ENCODE data around the gene TRAPPC3.

Gene TRAPPC3

GRCh38 chr1:36115931-36116330, 33.4 kb downstream of the TRAPPC3 start:
- H3K27me3 ChIP-seq (ENCODE audit: control insufficient read depth, insufficient read depth, low read length) = no peaks in the 10 kb centered on the region
- H3K4me3 ChIP-seq (ENCODE audit: low read length) = no peak overlapping the region
- no peaks in the 10 kb centered on the region for H3K36me3 ChIP-seq (ENCODE audit: control insufficient read depth, insufficient read depth, low read length)
- no peak overlapping the region for H3K9ac ChIP-seq (ENCODE audit: low read length)
- peaks cover 11% of the 10 kb centered on the region for H3K4me1 ChIP-seq (ENCODE audit: control insufficient read depth, insufficient read depth, low read length)
- H3K9me3 ChIP-seq (ENCODE audit: control insufficient read depth, low read length) = no peaks in the 10 kb centered on the region

GRCh38 chr1:36115200-36115669, 34.1 kb downstream of the TRAPPC3 start:
- Histone ChIP-seq H3K4me3 (ENCODE audit: low read length) (no peak overlapping the region), H3K9me3 (ENCODE audit: control insufficient read depth, low read length) (no peaks in the 10 kb centered on the region), H3K27me3 (ENCODE audit: control insufficient read depth, insufficient read depth, low read length) (no peaks in the 10 kb centered on the region), H3K36me3 (ENCODE audit: control insufficient read depth, insufficient read depth, low read length) (no peaks in the 10 kb centered on the region), H3K4me1 (ENCODE audit: control insufficient read depth, insufficient read depth, low read length) (peaks cover 11% of the 10 kb centered on the region), H3K9ac (ENCODE audit: low read length) (peak overlapping the region; percentile 53)

GRCh38 chr1:36114371-36114770, 34.9 kb downstream of the TRAPPC3 start:
- Histone ChIP-seq H3K27me3 (ENCODE audit: control insufficient read depth, insufficient read depth, low read length) (no peaks in the 10 kb centered on the region), H3K4me1 (ENCODE audit: control insufficient read depth, insufficient read depth, low read length) (peaks cover 11% of the 10 kb centered on the region), H3K36me3 (ENCODE audit: control insufficient read depth, insufficient read depth, low read length) (no peaks in the 10 kb centered on the region), H3K9ac (ENCODE audit: low read length) (no peak overlapping the region), H3K9me3 (ENCODE audit: control insufficient read depth, low read length) (no peaks in the 10 kb centered on the region), H3K4me3 (ENCODE audit: low read length) (no peak overlapping the region)

GRCh38 chr1:36112823-36113222, 36.5 kb downstream of the TRAPPC3 start:
- no peaks in the 10 kb centered on the region for H3K36me3 ChIP-seq (ENCODE audit: control insufficient read depth, insufficient read depth, low read length)
- peaks cover 11% of the 10 kb centered on the region for H3K4me1 ChIP-seq (ENCODE audit: control insufficient read depth, insufficient read depth, low read length)
- no peak overlapping the region for H3K9ac ChIP-seq (ENCODE audit: low read length)
- no peak overlapping the region for H3K4me3 ChIP-seq (ENCODE audit: low read length)
- H3K9me3 ChIP-seq (ENCODE audit: control insufficient read depth, low read length) = no peaks in the 10 kb centered on the region
- no peaks in the 10 kb centered on the region for H3K27me3 ChIP-seq (ENCODE audit: control insufficient read depth, insufficient read depth, low read length)

GRCh38 chr1:36111151-36111550, 38.1 kb downstream of the TRAPPC3 start:
- Histone ChIP-seq H3K27me3 (ENCODE audit: control insufficient read depth, insufficient read depth, low read length) (no peaks in the 10 kb centered on the region), H3K36me3 (ENCODE audit: control insufficient read depth, insufficient read depth, low read length) (no peaks in the 10 kb centered on the region), H3K4me1 (ENCODE audit: control insufficient read depth, insufficient read depth, low read length) (peaks cover 11% of the 10 kb centered on the region), H3K9me3 (ENCODE audit: control insufficient read depth, low read length) (no peaks in the 10 kb centered on the region), H3K9ac (ENCODE audit: low read length) (no peak overlapping the region), H3K4me3 (ENCODE audit: low read length) (no peak overlapping the region)

GRCh38 chr1:36109041-36109679, 40.1 kb downstream of the TRAPPC3 start:
- Histone ChIP-seq H3K36me3 (ENCODE audit: control insufficient read depth, insufficient read depth, low read length) (no peaks in the 10 kb centered on the region), H3K9ac (ENCODE audit: low read length) (no peak overlapping the region), H3K4me1 (ENCODE audit: control insufficient read depth, insufficient read depth, low read length) (no peaks in the 10 kb centered on the region), H3K9me3 (ENCODE audit: control insufficient read depth, low read length) (no peaks in the 10 kb centered on the region), H3K27me3 (ENCODE audit: control insufficient read depth, insufficient read depth, low read length) (no peaks in the 10 kb centered on the region), H3K4me3 (ENCODE audit: low read length) (no peak overlapping the region)

GRCh38 chr1:36108314-36108713, 41.0 kb downstream of the TRAPPC3 start:
- Histone ChIP-seq H3K27me3 (ENCODE audit: control insufficient read depth, insufficient read depth, low read length) (no peaks in the 10 kb centered on the region), H3K9me3 (ENCODE audit: control insufficient read depth, low read length) (no peaks in the 10 kb centered on the region), H3K36me3 (ENCODE audit: control insufficient read depth, insufficient read depth, low read length) (no peaks in the 10 kb centered on the region), H3K4me3 (ENCODE audit: low read length) (no peak overlapping the region), H3K4me1 (ENCODE audit: control insufficient read depth, insufficient read depth, low read length) (no peaks in the 10 kb centered on the region), H3K9ac (ENCODE audit: low read length) (no peak overlapping the region)

GRCh38 chr1:36107394-36107793, 41.9 kb downstream of the TRAPPC3 start:
- Histone ChIP-seq H3K4me3 (ENCODE audit: low read length) (no peak overlapping the region), H3K9me3 (ENCODE audit: control insufficient read depth, low read length) (no peaks in the 10 kb centered on the region), H3K9ac (ENCODE audit: low read length) (no peak overlapping the region), H3K36me3 (ENCODE audit: control insufficient read depth, insufficient read depth, low read length) (no peaks in the 10 kb centered on the region), H3K4me1 (ENCODE audit: control insufficient read depth, insufficient read depth, low read length) (no peaks in the 10 kb centered on the region), H3K27me3 (ENCODE audit: control insufficient read depth, insufficient read depth, low read length) (no peaks in the 10 kb centered on the region)

GRCh38 chr1:36106269-36106668, 43.0 kb downstream of the TRAPPC3 start:
- Histone ChIP-seq H3K9ac (ENCODE audit: low read length) (no peak overlapping the region), H3K4me3 (ENCODE audit: low read length) (no peak overlapping the region), H3K36me3 (ENCODE audit: control insufficient read depth, insufficient read depth, low read length) (no peaks in the 10 kb centered on the region), H3K9me3 (ENCODE audit: control insufficient read depth, low read length) (no peaks in the 10 kb centered on the region), H3K27me3 (ENCODE audit: control insufficient read depth, insufficient read depth, low read length) (no peaks in the 10 kb centered on the region), H3K4me1 (ENCODE audit: control insufficient read depth, insufficient read depth, low read length) (no peaks in the 10 kb centered on the region)

- Histone ChIP-seq H3K9ac (ENCODE audit: low read length) (no peak overlapping the region), H3K4me1 (ENCODE audit: control insufficient read depth, insufficient read depth, low read length) (peaks cover 5% of the 10 kb centered on the region), H3K4me3 (ENCODE audit: low read length) (no peak overlapping the region), H3K9me3 (ENCODE audit: control insufficient read depth, low read length) (no peaks in the 10 kb centered on the region), H3K27me3 (ENCODE audit: control insufficient read depth, insufficient read depth, low read length) (no peaks in the 10 kb centered on the region), H3K36me3 (ENCODE audit: control insufficient read depth, insufficient read depth, low read length) (no peaks in the 10 kb centered on the region)
Observed at GRCh38 chr1:36101546-36101945, 47.7 kb downstream of the TRAPPC3 start.

GRCh38 chr1:36100376-36100775, 48.9 kb downstream of the TRAPPC3 start:
- Histone ChIP-seq H3K4me3 (ENCODE audit: low read length) (no peak overlapping the region), H3K36me3 (ENCODE audit: control insufficient read depth, insufficient read depth, low read length) (no peaks in the 10 kb centered on the region), H3K4me1 (ENCODE audit: control insufficient read depth, insufficient read depth, low read length) (peaks cover 5% of the 10 kb centered on the region), H3K9me3 (ENCODE audit: control insufficient read depth, low read length) (no peaks in the 10 kb centered on the region), H3K27me3 (ENCODE audit: control insufficient read depth, insufficient read depth, low read length) (no peaks in the 10 kb centered on the region), H3K9ac (ENCODE audit: low read length) (no peak overlapping the region)

- peak overlapping the region; percentile 24 for H3K9ac ChIP-seq (ENCODE audit: low read length)
- no peaks in the 10 kb centered on the region for H3K27me3 ChIP-seq (ENCODE audit: control insufficient read depth, insufficient read depth, low read length)
- no peak overlapping the region for H3K4me3 ChIP-seq (ENCODE audit: low read length)
Observed at GRCh38 chr1:36099681-36100341, 49.5 kb downstream of the TRAPPC3 start.

More at GRCh38 chr1:36099681-36100341, 49.5 kb downstream of the TRAPPC3 start:
- Histone ChIP-seq H3K9me3 (ENCODE audit: control insufficient read depth, low read length) (no peaks in the 10 kb centered on the region), H3K36me3 (ENCODE audit: control insufficient read depth, insufficient read depth, low read length) (no peaks in the 10 kb centered on the region), H3K4me1 (ENCODE audit: control insufficient read depth, insufficient read depth, low read length) (peaks cover 5% of the 10 kb centered on the region)
